GM12801 (cell line): ENCODE measurements around the gene RIC1.

Experiments
- TF ChIP-seq, protein P1 (sequence below): IDR thresholded peaks from one replicate; pipeline ENCODE4 v1.5.1; 2011; ENCODE audit warnings: control low read depth; ENCODE audit not compliant: insufficient read length; ENCODE audit errors: extremely low read depth

Gene RIC1

DNA sequence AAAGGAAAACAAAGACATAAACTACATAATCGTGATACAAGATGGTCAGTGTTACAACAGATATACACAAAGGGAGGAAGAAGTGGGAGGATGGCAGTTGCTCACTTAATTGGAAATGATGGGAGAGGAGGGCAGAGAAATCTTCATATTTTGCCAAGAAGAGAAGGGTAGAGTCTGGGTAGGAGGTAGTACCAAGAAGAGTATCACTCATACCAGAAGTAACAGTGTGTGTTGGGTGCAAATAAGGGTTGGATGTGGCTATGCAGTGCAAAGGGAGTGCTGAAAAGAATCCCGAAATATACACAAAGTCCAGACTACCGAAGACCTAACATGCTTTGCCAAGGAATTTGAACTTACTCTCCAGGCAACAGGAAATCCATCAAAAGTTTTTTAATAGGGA is 163.0 kb downstream of the RIC1 start:
- TF ChIP-seq, protein P1, sequence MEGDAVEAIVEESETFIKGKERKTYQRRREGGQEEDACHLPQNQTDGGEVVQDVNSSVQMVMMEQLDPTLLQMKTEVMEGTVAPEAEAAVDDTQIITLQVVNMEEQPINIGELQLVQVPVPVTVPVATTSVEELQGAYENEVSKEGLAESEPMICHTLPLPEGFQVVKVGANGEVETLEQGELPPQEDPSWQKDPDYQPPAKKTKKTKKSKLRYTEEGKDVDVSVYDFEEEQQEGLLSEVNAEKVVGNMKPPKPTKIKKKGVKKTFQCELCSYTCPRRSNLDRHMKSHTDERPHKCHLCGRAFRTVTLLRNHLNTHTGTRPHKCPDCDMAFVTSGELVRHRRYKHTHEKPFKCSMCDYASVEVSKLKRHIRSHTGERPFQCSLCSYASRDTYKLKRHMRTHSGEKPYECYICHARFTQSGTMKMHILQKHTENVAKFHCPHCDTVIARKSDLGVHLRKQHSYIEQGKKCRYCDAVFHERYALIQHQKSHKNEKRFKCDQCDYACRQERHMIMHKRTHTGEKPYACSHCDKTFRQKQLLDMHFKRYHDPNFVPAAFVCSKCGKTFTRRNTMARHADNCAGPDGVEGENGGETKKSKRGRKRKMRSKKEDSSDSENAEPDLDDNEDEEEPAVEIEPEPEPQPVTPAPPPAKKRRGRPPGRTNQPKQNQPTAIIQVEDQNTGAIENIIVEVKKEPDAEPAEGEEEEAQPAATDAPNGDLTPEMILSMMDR: no peak

- TF ChIP-seq, protein P1: no peak
Measured at GRCh38 chr9:5793812-5794211, 164.9 kb downstream of the RIC1 start.

GRCh38 chr9:5796298-5796697 is 167.4 kb downstream of the RIC1 start:
- TF ChIP-seq, protein P1: no peak

DNA sequence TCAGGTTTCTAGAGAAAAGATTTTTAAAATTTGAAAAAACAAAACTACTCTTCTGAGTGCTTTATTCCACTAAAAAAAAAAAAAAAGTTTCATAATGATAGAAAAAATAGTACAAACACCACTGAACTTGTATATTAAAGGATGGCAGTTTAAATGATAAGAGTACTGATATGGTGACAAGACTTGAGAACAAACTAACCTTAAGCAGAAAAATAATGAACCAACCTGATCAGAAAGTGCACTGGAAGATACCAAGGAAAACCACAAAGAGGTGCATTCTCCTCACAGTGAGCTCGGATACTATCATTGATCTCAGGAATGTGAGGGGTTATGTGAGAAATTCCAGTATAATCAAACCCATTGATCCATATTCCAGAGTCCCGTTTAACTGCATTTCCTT is 169.7 kb downstream of the RIC1 start:
- TF ChIP-seq, protein P1: no peak

DNA sequence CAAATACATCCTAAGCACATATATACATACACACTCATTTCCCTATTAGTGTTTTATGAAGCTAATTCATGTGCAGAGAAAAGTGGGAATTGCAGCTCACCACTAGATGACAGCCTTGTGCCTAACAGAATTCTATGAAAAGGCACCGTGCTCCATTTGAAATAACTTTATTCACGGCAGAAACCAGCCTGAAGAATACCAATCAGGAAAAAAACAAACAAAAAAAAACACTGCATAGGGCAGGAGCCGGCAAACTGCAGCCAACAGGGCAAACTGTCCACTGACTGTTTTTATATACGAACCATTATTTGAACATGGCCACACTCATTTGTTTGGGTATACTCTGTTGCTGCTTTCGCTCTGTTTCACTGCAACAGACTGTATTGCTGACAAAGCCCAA is 170.4 kb downstream of the RIC1 start:
- TF ChIP-seq, protein P1: no peak

DNA sequence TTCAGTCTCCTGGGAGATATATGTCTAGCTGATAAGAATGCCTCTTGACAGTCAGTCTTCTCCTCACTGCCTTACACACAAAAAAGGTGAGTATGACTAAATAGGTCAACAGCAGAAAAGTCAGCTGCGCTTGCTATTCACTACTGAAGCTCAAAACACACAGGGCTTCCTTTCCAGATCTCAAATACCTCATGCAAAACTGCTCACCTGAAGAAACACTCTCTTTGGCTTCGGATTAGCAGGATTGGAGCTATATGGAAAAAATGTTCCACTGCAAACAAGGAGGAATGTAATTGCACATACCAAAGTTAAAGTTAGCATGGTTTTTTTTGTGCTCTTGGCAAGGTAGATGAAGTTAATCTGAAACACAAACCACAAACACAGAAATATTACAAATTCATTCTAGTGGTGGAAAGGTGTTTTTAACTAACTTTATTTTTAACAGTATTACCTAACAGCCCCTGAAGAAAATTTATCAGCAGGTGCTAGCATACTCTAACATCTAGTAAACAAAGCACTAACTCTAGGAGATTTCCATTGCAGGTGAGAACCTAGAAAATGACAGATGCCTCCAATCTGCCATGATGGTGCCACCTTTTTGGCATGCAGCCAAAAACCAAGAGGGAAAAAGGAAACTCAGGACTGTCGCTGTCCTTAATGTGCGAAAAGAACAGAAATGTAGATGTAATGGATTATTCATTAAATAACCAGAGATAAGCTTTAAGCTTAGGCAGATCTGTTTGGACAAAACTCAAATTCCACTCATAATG is 172.2 kb downstream of the RIC1 start:
- TF ChIP-seq, protein P1: no peak

- TF ChIP-seq, protein P1: no peak
Measured at GRCh38 chr9:5801739-5802113, 172.8 kb downstream of the RIC1 start.
